Stimulated activated CD8-positive, alpha-beta memory T cell treated with anti-CD3 and anti-CD28 coated beads, Interleukin-7, amount 100 ng/mL, for 48 hours (primary cell): Measurements from ENCODE around the gene MYO1C.
"Not testable (repeated sequence)": the region's sequence is repeated elsewhere in the genome, so short reads cannot be mapped to it uniquely, and the experiment has no call there.

Experiments used
- DNase-seq, 2 donors: peaks; one replicate each; pipeline ENCODE4 v3.0.0-alpha.2; 2020; ENCODE audit warnings: low read depth in 1 of 2; ENCODE audit errors: extremely low read depth in 1 of 2

Gene MYO1C

GRCh38 chr17:1467258-1467657 is 25.2 kb downstream of the MYO1C start:
- DNase-seq: no peak

DNA sequence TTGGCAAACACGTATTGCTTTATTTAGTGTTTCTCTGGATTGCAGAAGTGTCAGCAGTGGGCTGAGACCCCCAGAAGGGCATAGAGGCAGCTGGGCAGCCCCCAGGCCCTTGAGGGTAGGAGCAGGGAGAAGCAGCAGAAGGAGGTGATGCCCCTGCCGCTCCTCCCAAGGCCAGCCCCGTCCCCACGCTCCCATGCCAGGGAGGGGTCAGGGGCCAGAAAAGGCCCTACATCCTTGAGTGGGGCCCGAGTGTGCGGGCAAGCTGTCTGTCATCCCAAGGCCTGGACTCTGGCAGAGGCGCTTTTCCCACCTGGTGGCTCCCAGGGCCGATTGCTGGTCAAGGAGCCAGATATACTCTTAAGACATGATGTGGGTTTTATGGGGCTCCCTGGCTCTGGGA is 28.3 kb downstream of the MYO1C start:
- no peak for DNase-seq

- no peak for DNase-seq
These were observed 30.0 kb downstream of the MYO1C start for GRCh38 chr17:1462164-1463112.

DNA sequence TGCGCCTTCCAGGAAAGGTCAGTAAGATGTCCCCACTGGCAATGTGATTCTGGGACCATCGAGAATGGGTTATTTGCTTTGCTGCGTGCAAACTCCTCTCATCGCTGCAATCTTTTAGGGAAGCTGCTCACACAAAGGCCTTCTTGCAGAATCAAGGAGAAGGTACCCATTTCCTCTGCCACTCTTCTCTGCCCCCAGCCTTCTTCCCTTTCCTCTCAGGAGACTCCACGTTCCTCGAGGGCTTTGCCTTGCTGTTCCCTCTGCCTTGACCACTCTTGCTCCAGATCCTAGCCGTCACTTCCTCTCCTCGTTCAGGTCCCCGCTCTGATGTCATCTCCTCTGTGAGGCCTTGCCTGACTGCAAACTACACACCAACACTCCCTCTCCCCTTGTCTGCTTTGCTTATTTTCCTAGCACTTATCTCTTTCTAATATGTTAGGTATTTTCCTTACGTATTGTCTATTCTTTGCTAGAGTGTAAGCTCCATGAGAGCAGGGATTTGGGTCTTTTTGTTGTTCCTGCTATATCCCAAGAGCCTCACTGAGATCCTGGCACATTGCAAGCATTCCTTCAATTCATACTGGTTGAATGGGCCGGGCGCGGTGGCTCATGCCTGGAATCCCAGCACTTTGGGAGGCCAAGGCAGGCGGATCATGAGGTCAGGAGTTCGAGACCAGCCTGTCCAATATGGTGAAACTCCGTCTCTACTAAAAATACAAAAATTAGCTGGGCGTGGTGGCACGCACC is 31.1 kb downstream of the MYO1C start:
- no peak for DNase-seq

DNA sequence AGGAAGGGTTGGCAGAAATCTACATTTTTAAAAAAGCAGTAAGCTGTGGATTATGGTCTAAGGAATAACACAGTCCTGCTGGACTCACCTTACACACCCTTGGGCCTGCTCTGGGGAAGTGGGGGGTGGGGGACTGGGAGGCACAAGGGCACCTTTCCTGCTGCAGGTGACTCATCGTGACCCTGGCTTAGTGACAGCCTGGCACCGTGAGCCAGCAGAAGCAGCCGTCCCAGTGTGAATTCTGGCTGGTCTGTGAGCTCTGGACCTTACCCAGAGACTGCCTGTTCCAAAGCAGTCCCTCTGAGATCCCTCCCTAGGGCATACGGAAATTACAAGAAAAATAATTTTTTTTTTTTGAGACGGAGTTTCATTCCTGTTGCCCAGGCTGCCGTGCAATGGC is 32.3 kb downstream of the MYO1C start:
- no peak for DNase-seq

- DNase-seq: peak; percentile 94 to 99
These were observed 36.5 kb downstream of the MYO1C start, which contains the start of gene CRK for GRCh38 chr17:1455797-1456599. CRK (minus strand) TSS chr17:1456232; CDS start chr17:1456117, 115 bp downstream.

DNA sequence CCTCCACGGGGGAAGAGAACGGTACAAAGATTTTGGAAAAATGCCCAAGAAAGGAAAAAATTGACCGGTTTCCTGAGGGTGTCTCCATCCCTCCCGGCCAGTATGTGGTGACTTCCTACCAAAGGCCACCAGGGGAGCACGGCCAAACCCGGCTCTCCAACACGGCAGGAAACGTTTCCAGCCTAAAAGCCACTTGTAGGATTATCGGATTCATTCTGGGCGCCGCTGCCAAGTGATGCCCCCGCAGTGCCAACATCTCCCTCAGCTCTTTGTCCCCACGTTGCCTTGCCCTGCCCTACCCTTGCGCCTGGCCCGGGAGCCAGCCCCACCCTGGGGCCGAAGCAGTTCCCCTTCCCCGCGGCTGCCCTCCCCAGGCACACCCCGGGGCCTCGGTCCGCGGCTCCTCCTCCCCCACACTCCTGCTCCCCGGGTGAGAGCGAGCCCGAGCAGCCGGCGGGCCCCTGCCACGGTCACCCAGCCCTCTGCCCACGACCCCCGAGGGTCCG is 37.1 kb downstream of the MYO1C start:
- no peak for DNase-seq

DNA sequence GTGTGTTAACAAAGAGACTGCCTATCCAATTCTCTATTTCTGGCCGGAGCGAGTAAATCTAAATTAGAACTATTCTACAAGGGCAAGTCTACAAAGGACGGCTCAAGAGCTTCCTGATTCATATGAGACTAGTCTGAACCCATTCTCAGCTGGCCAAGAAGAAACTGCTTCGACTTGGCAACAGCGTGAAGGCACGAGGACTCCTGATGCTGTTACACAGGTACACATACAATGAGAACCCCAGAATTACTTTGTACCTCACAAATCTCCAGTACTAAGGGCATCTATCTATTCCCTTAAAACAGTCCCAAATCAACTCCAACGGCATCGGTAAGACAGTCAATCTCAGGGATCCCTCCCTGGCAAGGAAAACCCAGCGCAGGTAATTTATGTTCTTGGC is 37.9 kb downstream of the MYO1C start:
- no peak for DNase-seq

- not testable (repeated sequence) for DNase-seq
These were observed 38.8 kb downstream of the MYO1C start for GRCh38 chr17:1453694-1454093.

DNA sequence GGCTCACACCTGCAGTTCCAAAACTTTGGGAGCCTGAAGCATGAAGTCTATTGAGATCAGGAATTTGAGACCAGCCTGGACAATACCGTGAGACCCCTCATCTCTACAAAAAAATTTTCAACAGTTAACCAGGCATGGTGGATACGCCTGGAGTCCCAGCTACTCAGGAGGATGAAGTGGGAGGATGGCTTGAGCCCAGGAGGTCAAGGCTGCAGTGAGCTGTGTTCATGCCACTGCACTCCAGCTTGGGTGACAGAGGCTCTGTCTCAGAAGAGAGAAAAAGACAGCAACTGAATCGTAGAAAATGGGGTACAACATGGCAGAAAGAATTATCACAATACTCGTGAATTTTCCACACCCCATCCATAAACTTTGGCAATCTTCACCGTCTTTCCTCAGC is 39.6 kb downstream of the MYO1C start:
- DNase-seq: no peak

DNA sequence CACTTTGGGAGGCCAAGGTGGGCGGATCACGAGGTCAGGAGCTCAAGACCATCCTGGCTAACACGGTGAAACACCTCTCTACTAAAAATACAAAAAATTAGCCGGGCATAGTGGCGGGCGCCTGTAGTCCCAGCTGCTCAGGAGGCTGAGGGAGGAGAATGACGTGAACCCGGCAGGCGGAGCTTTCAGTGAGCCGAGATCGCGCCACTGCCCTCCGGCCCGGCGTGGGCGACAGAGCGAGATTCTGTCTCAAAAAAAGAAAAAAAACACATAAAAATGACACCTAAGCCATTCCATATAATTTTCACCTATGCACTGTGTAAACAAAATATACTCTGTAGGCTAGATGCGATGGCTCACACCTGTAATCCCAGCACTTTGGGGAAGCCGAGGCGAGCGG is 42.2 kb downstream of the MYO1C start:
- DNase-seq: not testable (repeated sequence)

DNA sequence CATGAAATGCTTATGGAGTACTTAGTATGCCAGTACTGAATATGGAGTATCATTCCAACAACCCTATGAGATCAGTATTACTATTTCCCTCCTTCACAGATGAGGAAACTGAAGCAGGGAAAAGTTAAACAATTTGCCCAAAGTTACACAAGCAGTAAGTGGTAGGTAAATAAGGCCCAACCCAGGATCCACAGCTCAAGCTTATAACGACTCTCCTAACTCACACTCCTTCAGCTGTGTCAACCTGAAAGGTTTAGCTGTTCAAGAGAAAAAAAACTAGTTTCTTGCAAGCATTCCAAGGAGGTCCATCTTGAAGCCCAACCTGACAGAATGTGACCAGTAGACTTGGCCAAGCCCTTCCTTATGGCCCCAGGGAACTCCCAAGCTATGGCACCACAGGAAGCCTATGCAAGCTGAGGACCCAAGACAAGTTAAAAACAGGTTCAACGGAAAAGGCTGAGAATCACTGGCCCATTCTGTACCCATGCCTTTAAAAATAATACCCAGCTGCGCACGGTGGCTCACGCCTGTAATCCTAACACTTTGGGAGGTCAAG is 43.0 kb downstream of the MYO1C start:
- no peak for DNase-seq

GRCh38 chr17:1447052-1447451 is 45.4 kb downstream of the MYO1C start:
- DNase-seq: no peak

- no peak for DNase-seq
These were observed 46.3 kb downstream of the MYO1C start for GRCh38 chr17:1446201-1446600.

GRCh38 chr17:1445695-1446094 is 46.8 kb downstream of the MYO1C start:
- not testable (repeated sequence) for DNase-seq

- DNase-seq: not testable (repeated sequence)
These were observed 49.8 kb downstream of the MYO1C start for GRCh38 chr17:1442721-1443120.

GRCh38 chr17:1442187-1442586 is 50.3 kb downstream of the MYO1C start:
- no peak for DNase-seq

GRCh38 chr17:1440921-1441320 is 51.6 kb downstream of the MYO1C start:
- DNase-seq: no peak

- DNase-seq: no peak
These were observed 53.8 kb downstream of the MYO1C start for GRCh38 chr17:1438593-1439083.

GRCh38 chr17:1435326-1435725 is 57.2 kb downstream of the MYO1C start:
- no peak for DNase-seq
